HL-60/S4 treated with retinoic acid at 250 ng/mL for 4 days and 3 days (cell line): ENCODE data around the gene BBLN.

Source experiments
- in situ Hi-C: fragments of 300-500 bp; cut with MboI; formaldehyde crosslinking; loops from 2 replicates; pipeline ENCODE4 v1.7.0; 2022; ENCODE audit warnings: low sequenced_read_pairs

BBLN gene

GRCh38 chr9:128144239-128145181, 15.6 kb upstream of the BBLN start:
- in situ Hi-C loops = no loop called here

DNA sequence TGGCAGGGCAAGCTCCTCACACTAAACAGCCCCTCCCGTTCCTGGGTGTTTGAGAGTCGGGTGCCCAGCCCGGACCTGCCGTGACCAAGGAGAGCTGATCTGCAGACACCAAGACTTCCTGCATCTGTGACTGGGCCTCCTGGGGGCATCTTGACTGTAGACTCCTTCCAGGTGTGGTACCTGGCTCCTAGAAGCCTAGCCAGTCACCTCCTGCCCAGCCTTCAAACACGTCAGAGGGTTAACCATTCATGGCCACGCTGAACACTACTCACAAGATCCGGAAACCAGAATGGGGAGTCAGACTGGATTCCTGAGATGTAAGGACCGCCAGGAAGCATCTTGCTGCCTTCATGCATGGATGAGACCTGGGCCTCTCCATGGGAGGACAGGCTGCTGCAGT, 14.5 kb upstream of the BBLN start:
- in situ Hi-C loops = no loop called here

DNA sequence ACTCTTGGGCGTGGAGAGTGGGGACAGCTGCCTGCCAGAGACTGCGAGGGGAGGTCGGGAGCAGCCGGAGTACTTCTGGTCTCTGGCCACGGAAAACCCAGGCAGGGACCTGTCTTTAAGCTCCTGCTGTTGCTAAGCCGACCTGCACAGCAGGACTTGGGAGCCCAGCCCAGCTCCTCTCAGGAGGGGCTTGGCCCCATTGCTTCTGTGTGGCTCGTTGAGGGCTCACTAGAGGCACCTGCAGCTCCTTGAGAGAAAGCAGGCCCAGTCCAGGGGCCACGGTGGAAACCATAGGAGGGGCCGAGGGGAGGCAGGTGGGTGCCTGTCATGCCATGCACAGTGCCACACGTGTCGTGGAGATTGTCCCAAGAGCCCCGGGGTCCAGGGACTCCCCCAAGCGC, 14.1 kb upstream of the BBLN start:
- in situ Hi-C loops = no loop called here

DNA sequence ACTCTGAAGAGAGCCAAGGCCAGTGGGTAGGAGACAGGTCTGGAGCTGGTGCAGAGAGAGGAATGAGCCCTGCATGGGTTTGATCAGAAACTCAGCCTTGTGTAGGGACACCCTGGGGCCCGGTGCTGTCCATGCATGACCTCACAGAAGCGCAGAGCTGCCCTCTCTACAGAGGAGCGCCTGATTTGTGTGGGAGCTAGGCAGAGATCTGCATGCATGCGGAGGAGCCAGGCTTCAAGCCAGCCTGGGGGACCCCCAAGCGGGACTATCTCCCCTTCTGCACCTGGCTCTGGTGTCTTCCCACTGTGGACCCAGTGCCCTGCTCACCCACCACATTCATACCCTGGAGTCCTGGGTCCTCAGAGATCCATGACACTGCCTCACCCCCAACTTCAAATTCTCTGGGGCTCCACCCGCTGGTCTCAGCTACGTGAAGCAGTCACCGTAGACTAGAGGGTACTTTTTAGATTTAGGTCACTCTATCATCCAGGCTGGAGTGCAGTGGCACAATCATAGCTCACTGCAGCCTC, 13.4 kb upstream of the BBLN start:
- in situ Hi-C loops = no loop called here

DNA sequence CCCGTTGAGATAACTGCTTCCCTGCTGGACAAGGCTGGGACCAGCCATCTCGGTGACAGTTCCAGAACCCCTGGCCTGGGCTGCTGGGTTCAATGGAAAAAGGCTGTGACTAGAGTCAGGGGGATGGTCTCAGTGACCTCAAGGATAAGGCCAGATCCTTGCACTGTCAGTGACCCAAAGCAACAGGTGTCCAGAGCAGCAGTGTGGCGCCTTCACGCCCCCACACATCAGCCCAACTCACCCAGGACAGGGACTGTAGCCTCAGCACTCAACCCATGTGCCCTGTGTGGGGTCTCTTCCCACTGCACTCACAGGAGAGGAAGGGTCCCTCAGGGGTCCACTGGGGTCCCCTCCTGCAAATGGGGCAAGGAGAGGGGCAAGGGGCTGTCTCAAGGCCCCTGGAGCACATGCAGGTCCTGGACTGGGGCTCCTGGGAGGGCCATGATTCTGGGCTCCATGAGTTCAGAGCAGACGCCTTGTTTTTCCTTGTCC, 11.5 kb upstream of the BBLN start:
- in situ Hi-C loops = no loop called here

GRCh38 chr9:128149001-128149701, 10.9 kb upstream of the BBLN start, which contains the start of gene LCN2:
TSS of gene LCN2 (plus strand) at chr9:128149453. CDS start at chr9:128149526, 73 bp downstream.
- in situ Hi-C loops = no loop called here

DNA sequence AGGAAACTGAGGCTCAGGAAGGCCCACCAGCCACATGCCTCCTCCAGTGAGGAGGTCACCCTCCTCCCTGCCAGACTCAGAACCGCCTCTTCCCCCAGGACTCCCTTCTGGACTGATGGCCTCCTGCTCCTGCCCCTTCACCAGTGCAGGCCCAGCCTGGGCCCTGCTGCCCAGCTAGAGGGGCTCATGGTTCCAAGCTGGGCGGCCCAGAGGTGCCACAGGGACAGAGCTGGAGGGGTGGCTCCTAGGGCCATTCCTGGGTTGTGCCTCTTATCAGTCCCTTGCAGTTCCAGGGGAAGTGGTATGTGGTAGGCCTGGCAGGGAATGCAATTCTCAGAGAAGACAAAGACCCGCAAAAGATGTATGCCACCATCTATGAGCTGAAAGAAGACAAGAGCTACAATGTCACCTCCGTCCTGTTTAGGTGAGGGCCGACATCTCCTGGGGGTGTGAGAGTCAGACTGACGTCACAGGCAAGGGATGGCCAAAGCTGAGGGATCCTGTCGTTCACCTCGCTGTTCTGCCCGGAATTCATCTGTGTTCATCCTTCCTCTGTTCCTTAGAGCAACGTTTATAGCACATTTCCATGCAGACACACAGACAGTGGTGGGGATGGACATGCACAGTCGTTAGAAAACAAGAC, 10.0 kb upstream of the BBLN start:
- in situ Hi-C loops = no loop called here

- in situ Hi-C loops = no loop called here
Observed at GRCh38 chr9:128150594-128151308, 9.3 kb upstream of the BBLN start.

- in situ Hi-C loops = no loop called here
Observed at GRCh38 chr9:128151309-128152132, 8.5 kb upstream of the BBLN start.

DNA sequence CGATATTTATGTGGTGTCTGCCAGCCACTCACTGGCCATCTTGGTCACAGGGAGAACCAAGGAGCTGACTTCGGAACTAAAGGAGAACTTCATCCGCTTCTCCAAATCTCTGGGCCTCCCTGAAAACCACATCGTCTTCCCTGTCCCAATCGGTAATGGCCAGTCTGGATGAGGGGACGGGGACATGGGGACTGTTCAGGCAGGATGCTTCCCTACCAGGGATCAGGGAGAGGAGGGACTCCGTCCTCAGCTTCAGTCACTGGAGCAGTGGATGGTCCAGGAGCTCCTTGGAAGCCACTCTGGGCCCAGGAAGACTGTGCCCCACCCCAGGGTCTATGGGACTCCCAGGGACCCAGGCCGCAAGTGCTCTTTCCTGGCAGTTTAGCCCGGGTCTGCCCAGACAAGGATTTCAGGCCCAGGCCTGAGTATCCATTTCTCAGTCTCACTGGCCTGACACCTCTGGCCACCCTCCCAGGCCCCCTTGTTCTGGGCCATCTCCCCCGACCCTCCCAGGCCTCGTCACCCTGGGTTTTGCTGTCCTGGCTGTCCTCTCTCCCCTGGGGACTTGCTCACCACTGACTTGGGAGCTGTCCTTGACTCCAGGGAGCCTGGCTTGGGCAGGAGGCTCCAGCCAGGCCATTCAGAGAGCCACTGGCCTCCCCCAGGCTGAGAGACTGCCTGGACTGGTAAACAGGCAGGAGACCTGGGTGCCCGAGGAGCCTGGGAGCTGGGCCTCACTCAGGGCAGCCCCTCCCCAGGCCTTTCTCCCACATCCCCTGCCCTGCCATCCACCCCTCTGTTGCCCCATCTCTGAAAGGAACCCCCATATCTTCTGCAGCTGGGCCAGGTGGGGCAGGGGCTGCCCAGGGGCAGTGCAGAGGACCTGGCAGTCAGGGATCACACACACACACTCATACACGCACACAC, 7.7 kb upstream of the BBLN start:
- in situ Hi-C loops = no loop called here

DNA sequence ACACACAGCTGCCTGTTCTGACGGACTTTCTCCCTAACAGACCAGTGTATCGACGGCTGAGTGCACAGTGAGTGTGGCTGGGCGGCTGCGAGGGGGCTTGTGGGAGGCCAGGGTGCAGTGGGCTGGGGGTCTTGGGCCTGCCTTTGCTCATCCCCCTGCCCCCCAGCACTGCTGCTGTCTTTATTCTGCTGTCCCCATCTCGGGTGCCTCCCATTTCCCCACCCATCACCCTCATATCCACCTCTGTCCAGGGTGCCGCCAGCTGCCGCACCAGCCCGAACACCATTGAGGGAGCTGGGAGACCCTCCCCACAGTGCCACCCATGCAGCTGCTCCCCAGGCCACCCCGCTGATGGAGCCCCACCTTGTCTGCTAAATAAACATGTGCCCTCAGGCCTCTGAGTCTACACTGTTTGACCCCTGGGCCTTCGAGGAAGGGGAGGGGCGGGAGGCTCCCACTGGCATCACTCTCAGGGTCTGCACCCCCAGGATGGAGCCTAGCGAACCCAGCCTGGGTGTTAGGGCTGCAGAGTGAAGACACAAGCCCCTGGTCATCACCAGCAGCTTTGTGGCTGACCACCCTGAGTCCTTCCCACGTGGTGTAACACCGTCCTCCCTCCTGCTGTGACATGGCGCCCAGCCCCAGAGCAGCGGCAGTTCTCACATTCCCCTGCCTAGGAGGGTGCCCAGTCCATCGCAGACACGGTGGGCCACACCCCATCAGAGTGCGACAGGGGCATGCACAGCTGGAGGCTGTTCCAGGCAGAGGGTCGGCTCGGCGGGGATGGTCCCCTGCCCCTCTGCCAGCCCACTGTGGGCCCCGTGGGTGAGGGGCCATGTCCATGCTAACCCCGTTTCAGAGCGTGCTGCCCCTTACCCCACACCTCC, 6.8 kb upstream of the BBLN start:
- in situ Hi-C loops = no loop called here

- in situ Hi-C loops = no loop called here
Observed at GRCh38 chr9:128153947-128154695, 5.9 kb upstream of the BBLN start.

GRCh38 chr9:128155736-128156500, 4.1 kb upstream of the BBLN start:
- in situ Hi-C loops = no loop called here

DNA sequence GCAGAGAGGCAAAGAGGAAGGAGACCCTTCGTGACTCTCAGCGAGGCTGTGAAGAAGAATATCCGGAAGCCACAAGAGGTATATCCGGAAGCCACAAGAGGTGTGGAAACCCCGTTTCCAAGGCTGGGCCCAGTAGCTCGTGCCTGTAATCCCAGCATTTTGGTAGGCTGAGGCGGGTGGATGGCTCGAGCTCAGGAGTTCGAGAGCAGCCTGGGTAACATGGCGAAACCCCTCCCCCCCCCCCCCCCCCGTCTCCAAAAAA, 612 bp upstream of the BBLN start:
- in situ Hi-C loops = no loop called here

GRCh38 chr9:128160603-128160987, 530 bp downstream of the BBLN start:
- in situ Hi-C loops = no loop called here

GRCh38 chr9:128161215-128161902, 1.3 kb downstream of the BBLN start:
- in situ Hi-C loops = no loop called here
